GM23338 (cell line): ENCODE measurements around the gene SASH1. TPM values are rescaled to one million over a fixed set of nuclear protein-coding genes. Genes with fewer than 3 reads are reported as not detected.

Experiments used
- ATAC-seq: fragments of 200-7000 bp; cut with Tn5 transposase; 3 replicates; pipeline ENCODE4 v1.9.1; 2020
- DNase-seq: peaks from one replicate; pipeline ENCODE4 v3.0.0-alpha.2; 2015; ENCODE audit warnings: low spot score
- H2AFZ ChIP-seq: fragments of 200-600 bp; sonication (generic); 2 replicates; pipeline ENCODE4 v1.8.0; 2016; ENCODE audit warnings: antibody characterized with exemption, mild to moderate bottlenecking, moderate library complexity
- H3F3A ChIP-seq: fragments of 200-600 bp; sonication (generic); replicated peaks from 2 replicates; pipeline ENCODE4 v1.8.0; 2017; ENCODE audit warnings: antibody characterized with exemption, mixed run types, low read depth
- H3K27ac ChIP-seq: fragments of 200-600 bp; sonication (generic); 2 replicates; pipeline ENCODE4 v1.6.1; 2016; ENCODE audit warnings: low read depth
- H3K27me3 ChIP-seq: fragments of 200-600 bp; sonication (generic); 2 replicates; pipeline ENCODE4 v1.8.0; 2016; ENCODE audit warnings: mild to moderate bottlenecking, mixed run types, moderate library complexity; ENCODE audit not compliant: insufficient read depth
- H3K36me3 ChIP-seq: fragments of 200-600 bp; sonication (generic); 2 replicates; pipeline ENCODE4 v1.8.0; 2016; ENCODE audit warnings: mild to moderate bottlenecking; ENCODE audit not compliant: insufficient read depth
- H3K4me1 ChIP-seq: fragments of 200-600 bp; sonication (generic); 2 replicates; pipeline ENCODE4 v1.8.0; 2016; ENCODE audit warnings: mild to moderate bottlenecking, moderate library complexity; ENCODE audit not compliant: insufficient read depth
- H3K4me2 ChIP-seq: fragments of 200-600 bp; sonication (generic); 2 replicates; pipeline ENCODE4 v1.7.1; 2017; ENCODE audit warnings: mixed run types
- H3K4me3 ChIP-seq: fragments of 200-600 bp; sonication (generic); 2 replicates; pipeline ENCODE4 v1.6.1; 2016; ENCODE audit warnings: mixed run types
- H3K79me2 ChIP-seq: fragments of 200-600 bp; sonication (generic); replicated peaks from 2 replicates; pipeline ENCODE4 v1.8.0; 2017; ENCODE audit warnings: mild to moderate bottlenecking; ENCODE audit not compliant: insufficient read depth
- H3K9me2 ChIP-seq: fragments of 200-600 bp; sonication (generic); 2 replicates; pipeline ENCODE4 v1.8.0; 2017; ENCODE audit not compliant: insufficient read depth
- H4K20me1 ChIP-seq: fragments of 200-600 bp; sonication (generic); replicated peaks from 2 replicates; pipeline ENCODE4 v1.8.0; 2017; ENCODE audit warnings: mild to moderate bottlenecking; ENCODE audit not compliant: insufficient read depth
- H3K27ac Mint-ChIP-seq: 2 replicates; pipeline ENCODE4 v1.8.0; 2020; ENCODE audit warnings: inconsistent platforms, mild to moderate bottlenecking, moderate library complexity, mixed read lengths
- H3K27me3 Mint-ChIP-seq: 3 replicates; pipeline ENCODE4 v1.8.0; 2022; ENCODE audit warnings: low read depth, mild to moderate bottlenecking, moderate library complexity, mixed read lengths, inconsistent platforms; ENCODE audit not compliant: insufficient read depth, poor library complexity
- H3K36me3 Mint-ChIP-seq: 3 replicates; pipeline ENCODE4 v1.8.0; 2021; ENCODE audit warnings: low read depth, mild to moderate bottlenecking, inconsistent platforms, moderate library complexity, mixed read lengths
- H3K4me1 Mint-ChIP-seq: 3 replicates; pipeline ENCODE4 v1.8.0; 2020; ENCODE audit warnings: mild to moderate bottlenecking, inconsistent platforms, mixed read lengths
- H3K4me3 Mint-ChIP-seq: 3 replicates; pipeline ENCODE4 v1.8.0; 2021; ENCODE audit warnings: moderate library complexity, mild to moderate bottlenecking, inconsistent platforms, mixed read lengths
- H3K9me3 Mint-ChIP-seq: 3 replicates; pipeline ENCODE4 v1.8.0; 2020; ENCODE audit warnings: moderate library complexity, mild to moderate bottlenecking, inconsistent platforms, mixed read lengths
- EZH2 ChIP-seq: fragments of 200-600 bp; sonication (generic); IDR thresholded peaks from one replicate; pipeline ENCODE4 v1.8.0; 2017; ENCODE audit warnings: antibody characterized with exemption, mild to moderate bottlenecking, low read depth; ENCODE audit not compliant: unreplicated experiment
- EZH2phosphoT487 ChIP-seq: fragments of 200-600 bp; sonication (generic); IDR thresholded peaks from one replicate; pipeline ENCODE4 v1.8.1; 2018; ENCODE audit warnings: antibody characterized with exemption; ENCODE audit not compliant: unreplicated experiment
- JUNB ChIP-seq: IDR thresholded peaks from one replicate; pipeline ENCODE4 v1.6.1; 2016; ENCODE audit warnings: antibody characterized with exemption; ENCODE audit not compliant: unreplicated experiment
- NANOG ChIP-seq: IDR thresholded peaks from 2 replicates; pipeline ENCODE4 v1.6.1; 2016; ENCODE audit warnings: antibody characterized with exemption, borderline replicate concordance
- STAT1 ChIP-seq: IDR thresholded peaks from one replicate; pipeline ENCODE4 v1.6.1; 2016; ENCODE audit warnings: antibody characterized with exemption; ENCODE audit not compliant: unreplicated experiment
- ZNF331 ChIP-seq: fragments of 250-450 bp; sonication (Bioruptor Pico); IDR thresholded peaks from 2 replicates; pipeline ENCODE4 v1.5.0; 2020; ENCODE audit warnings: low read depth, mild to moderate bottlenecking, moderate library complexity
- polyA plus RNA-seq: library from polyadenylated mRNA; unstranded; fragments of >200 nt; fragmentation: Nextera tagmentation; extraction: Ambion mirVana; gene quantifications from 2 replicates; pipeline ENCODE4 v1.2.1, GENCODE V29; 2016
- total RNA-seq: library from RNA; depleted of rRNA; stranded (reverse); fragments of >200 nt; shearing (Covaris generic); gene quantifications from 2 replicates; pipeline ENCODE4 v1.2.3, GENCODE V29; 2014
- TF ChIP-seq, protein P1 (sequence below): fragments of 250-450 bp; sonication (Bioruptor Pico); IDR thresholded peaks from 2 replicates; pipeline ENCODE4 v1.5.0; 2020; ENCODE audit warnings: mild to moderate bottlenecking, moderate library complexity
- TF ChIP-seq, protein P2 (sequence below): IDR thresholded peaks from one replicate; pipeline ENCODE4 v1.6.1; 2018; ENCODE audit warnings: antibody characterized with exemption; ENCODE audit not compliant: unreplicated experiment
- TF ChIP-seq, protein P3 (sequence below), 2 experiments: fragments of 200-600 bp in 1 of 2; sonication (generic) in 1 of 2; conservative IDR thresholded peaks; 2 replicates each; pipeline versions ENCODE4 v1.5.1 to v1.6.1; 2016 to 2017; ENCODE audit warnings: antibody characterized with exemption in 2 of 2, low read depth in 2 of 2, mild to moderate bottlenecking in 2 of 2, moderate library complexity in 1 of 2

SASH1 gene
- total and polyA plus RNA-seq, 2 experiments from 2014 or later = 8.2 to 30.2 TPM

DNA sequence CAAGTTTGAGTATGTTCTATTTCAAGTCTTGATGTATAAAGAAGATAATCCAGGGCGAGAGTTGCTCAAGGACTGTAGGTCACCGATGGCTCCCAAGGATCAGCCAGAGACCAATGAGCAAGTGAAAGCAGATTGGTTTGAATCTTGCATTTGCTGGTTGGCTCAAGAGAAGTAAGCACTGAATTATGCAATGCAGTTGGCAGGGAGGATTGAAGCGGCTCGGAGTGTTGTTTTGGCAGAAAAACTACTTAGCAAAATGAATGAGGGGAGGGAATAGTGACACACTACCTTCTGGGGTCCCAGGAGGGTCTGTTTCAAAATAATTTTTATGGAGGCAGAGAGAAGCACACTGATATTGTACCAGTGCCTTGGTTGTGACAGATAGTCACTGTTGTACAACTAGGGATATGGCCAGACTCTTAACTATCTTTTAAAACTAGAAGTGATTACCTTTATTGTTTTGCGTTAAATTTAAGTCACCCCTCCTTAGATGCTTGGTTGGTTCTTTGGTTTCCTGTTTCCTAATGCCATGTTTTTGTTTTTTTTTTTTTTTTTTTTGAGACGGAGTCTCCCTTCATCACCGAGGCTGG lies 15.7 kb downstream of the SASH1 start:
- no peaks in the 10 kb centered on the region for H3K27me3 ChIP-seq
- no peak overlapping the region for H2AFZ ChIP-seq
- TF ChIP-seq, protein P1, sequence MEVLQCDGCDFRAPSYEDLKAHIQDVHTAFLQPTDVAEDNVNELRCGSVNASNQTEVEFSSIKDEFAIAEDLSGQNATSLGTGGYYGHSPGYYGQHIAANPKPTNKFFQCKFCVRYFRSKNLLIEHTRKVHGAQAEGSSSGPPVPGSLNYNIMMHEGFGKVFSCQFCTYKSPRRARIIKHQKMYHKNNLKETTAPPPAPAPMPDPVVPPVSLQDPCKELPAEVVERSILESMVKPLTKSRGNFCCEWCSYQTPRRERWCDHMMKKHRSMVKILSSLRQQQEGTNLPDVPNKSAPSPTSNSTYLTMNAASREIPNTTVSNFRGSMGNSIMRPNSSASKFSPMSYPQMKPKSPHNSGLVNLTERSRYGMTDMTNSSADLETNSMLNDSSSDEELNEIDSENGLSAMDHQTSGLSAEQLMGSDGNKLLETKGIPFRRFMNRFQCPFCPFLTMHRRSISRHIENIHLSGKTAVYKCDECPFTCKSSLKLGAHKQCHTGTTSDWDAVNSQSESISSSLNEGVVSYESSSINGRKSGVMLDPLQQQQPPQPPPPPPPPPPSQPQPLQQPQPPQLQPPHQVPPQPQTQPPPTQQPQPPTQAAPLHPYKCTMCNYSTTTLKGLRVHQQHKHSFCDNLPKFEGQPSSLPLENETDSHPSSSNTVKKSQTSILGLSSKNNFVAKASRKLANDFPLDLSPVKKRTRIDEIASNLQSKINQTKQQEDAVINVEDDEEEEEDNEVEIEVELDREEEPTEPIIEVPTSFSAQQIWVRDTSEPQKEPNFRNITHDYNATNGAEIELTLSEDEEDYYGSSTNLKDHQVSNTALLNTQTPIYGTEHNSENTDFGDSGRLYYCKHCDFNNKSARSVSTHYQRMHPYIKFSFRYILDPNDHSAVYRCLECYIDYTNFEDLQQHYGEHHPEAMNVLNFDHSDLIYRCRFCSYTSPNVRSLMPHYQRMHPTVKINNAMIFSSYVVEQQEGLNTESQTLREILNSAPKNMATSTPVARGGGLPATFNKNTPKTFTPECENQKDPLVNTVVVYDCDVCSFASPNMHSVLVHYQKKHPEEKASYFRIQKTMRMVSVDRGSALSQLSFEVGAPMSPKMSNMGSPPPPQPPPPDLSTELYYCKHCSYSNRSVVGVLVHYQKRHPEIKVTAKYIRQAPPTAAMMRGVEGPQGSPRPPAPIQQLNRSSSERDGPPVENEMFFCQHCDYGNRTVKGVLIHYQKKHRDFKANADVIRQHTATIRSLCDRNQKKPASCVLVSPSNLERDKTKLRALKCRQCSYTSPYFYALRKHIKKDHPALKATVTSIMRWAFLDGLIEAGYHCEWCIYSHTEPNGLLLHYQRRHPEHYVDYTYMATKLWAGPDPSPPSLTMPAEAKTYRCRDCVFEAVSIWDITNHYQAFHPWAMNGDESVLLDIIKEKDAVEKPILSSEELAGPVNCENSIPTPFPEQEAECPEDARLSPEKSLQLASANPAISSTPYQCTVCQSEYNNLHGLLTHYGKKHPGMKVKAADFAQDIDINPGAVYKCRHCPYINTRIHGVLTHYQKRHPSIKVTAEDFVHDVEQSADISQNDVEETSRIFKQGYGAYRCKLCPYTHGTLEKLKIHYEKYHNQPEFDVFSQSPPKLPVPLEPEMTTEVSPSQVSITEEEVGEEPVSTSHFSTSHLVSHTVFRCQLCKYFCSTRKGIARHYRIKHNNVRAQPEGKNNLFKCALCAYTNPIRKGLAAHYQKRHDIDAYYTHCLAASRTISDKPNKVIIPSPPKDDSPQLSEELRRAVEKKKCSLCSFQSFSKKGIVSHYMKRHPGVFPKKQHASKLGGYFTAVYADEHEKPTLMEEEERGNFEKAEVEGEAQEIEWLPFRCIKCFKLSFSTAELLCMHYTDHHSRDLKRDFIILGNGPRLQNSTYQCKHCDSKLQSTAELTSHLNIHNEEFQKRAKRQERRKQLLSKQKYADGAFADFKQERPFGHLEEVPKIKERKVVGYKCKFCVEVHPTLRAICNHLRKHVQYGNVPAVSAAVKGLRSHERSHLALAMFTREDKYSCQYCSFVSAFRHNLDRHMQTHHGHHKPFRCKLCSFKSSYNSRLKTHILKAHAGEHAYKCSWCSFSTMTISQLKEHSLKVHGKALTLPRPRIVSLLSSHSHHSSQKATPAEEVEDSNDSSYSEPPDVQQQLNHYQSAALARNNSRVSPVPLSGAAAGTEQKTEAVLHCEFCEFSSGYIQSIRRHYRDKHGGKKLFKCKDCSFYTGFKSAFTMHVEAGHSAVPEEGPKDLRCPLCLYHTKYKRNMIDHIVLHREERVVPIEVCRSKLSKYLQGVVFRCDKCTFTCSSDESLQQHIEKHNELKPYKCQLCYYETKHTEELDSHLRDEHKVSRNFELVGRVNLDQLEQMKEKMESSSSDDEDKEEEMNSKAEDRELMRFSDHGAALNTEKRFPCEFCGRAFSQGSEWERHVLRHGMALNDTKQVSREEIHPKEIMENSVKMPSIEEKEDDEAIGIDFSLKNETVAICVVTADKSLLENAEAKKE = no peak
- TF ChIP-seq JUNB (no peak), ZNF331 (CRISPR knock-in tag) (no peak)
- no peaks in the 10 kb centered on the region; the same call in 1 of the 2 replicates for H4K20me1 ChIP-seq
- no peak overlapping the region for H3K4me2 ChIP-seq
- peaks cover 2% of the 10 kb centered on the region; the same call in 2 of the 3 replicates for H3K36me3 Mint-ChIP-seq
- H3K36me3 ChIP-seq = no peaks in the 10 kb centered on the region
- peaks cover 8% of the 10 kb centered on the region for H3K27me3 Mint-ChIP-seq
- no peaks in the 10 kb centered on the region for H3F3A ChIP-seq
- peak overlapping the region; percentile 42; the same call in 1 of the 2 replicates for H3K27ac ChIP-seq
- peaks cover 92% of the 10 kb centered on the region for H3K79me2 ChIP-seq
- H3K27ac Mint-ChIP-seq = peak overlapping the region; percentile 29
- no peak overlapping the region for H3K4me3 Mint-ChIP-seq
- no peak overlapping the region for H3K4me3 ChIP-seq
- H3K9me2 ChIP-seq = no peaks in the 10 kb centered on the region
- peaks cover 14% of the 10 kb centered on the region for H3K4me1 ChIP-seq
- peaks cover 2% of the 10 kb centered on the region; the same call in 1 of the 3 replicates for H3K9me3 Mint-ChIP-seq
- peaks cover 28% of the 10 kb centered on the region for H3K4me1 Mint-ChIP-seq
- DNase-seq (no peak), ATAC-seq (no peak)

DNA sequence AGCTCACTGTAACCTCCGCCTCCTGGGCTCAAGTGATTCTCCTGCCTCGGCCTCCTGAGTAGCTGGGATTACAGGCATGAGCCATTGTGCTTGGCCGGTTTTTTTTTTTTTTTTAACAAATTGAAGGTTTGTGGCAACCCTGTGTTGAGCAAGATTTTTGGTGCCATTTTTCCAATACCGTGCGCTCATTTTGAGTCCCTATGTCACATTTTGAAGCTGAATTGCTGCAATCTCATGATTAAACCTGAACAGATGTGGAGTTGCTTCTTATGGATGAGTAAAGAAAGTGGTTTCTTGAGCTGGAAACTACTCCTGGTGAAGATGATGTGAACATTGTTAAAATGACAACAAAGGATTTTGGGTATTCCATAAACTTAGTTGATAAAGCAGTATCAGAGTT lies 16.6 kb downstream of the SASH1 start:
- Histone ChIP-seq H3K4me3 (no peak overlapping the region), H2AFZ (no peak overlapping the region), H3K9me2 (no peaks in the 10 kb centered on the region), H3K27ac (no peak overlapping the region), H3F3A (no peaks in the 10 kb centered on the region), H3K4me1 (peaks cover 14% of the 10 kb centered on the region), H3K36me3 (no peaks in the 10 kb centered on the region), H3K79me2 (peaks cover 92% of the 10 kb centered on the region), H3K4me2 (no peak overlapping the region), H4K20me1 (no peaks in the 10 kb centered on the region; the same call in 1 of the 2 replicates), H3K27me3 (no peaks in the 10 kb centered on the region)
- no peak for ATAC-seq
- H3K9me3 Mint-ChIP-seq = peaks cover 2% of the 10 kb centered on the region; the same call in 1 of the 3 replicates
- peaks cover 32% of the 10 kb centered on the region for H3K4me1 Mint-ChIP-seq
- no peak for DNase-seq
- peaks cover 8% of the 10 kb centered on the region for H3K27me3 Mint-ChIP-seq
- peaks cover 2% of the 10 kb centered on the region; the same call in 2 of the 3 replicates for H3K36me3 Mint-ChIP-seq
- H3K27ac Mint-ChIP-seq = no peak overlapping the region
- no peak overlapping the region for H3K4me3 Mint-ChIP-seq
- TF ChIP-seq, protein P2, sequence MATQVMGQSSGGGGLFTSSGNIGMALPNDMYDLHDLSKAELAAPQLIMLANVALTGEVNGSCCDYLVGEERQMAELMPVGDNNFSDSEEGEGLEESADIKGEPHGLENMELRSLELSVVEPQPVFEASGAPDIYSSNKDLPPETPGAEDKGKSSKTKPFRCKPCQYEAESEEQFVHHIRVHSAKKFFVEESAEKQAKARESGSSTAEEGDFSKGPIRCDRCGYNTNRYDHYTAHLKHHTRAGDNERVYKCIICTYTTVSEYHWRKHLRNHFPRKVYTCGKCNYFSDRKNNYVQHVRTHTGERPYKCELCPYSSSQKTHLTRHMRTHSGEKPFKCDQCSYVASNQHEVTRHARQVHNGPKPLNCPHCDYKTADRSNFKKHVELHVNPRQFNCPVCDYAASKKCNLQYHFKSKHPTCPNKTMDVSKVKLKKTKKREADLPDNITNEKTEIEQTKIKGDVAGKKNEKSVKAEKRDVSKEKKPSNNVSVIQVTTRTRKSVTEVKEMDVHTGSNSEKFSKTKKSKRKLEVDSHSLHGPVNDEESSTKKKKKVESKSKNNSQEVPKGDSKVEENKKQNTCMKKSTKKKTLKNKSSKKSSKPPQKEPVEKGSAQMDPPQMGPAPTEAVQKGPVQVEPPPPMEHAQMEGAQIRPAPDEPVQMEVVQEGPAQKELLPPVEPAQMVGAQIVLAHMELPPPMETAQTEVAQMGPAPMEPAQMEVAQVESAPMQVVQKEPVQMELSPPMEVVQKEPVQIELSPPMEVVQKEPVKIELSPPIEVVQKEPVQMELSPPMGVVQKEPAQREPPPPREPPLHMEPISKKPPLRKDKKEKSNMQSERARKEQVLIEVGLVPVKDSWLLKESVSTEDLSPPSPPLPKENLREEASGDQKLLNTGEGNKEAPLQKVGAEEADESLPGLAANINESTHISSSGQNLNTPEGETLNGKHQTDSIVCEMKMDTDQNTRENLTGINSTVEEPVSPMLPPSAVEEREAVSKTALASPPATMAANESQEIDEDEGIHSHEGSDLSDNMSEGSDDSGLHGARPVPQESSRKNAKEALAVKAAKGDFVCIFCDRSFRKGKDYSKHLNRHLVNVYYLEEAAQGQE = no peak
- TF ChIP-seq JUNB = no peak
- TF ChIP-seq, protein P3, sequence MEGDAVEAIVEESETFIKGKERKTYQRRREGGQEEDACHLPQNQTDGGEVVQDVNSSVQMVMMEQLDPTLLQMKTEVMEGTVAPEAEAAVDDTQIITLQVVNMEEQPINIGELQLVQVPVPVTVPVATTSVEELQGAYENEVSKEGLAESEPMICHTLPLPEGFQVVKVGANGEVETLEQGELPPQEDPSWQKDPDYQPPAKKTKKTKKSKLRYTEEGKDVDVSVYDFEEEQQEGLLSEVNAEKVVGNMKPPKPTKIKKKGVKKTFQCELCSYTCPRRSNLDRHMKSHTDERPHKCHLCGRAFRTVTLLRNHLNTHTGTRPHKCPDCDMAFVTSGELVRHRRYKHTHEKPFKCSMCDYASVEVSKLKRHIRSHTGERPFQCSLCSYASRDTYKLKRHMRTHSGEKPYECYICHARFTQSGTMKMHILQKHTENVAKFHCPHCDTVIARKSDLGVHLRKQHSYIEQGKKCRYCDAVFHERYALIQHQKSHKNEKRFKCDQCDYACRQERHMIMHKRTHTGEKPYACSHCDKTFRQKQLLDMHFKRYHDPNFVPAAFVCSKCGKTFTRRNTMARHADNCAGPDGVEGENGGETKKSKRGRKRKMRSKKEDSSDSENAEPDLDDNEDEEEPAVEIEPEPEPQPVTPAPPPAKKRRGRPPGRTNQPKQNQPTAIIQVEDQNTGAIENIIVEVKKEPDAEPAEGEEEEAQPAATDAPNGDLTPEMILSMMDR (conservative IDR thresholded peaks at IDR 0.05; ENCODE audit: low read depth in 2 of 2) = no peak
- TF ChIP-seq NANOG = no peak
- TF ChIP-seq STAT1 = no peak
- no peak for TF ChIP-seq EZH2
- TF ChIP-seq EZH2phosphoT487 = no peak
